RWPE2 (cell line): ENCODE results near the gene RAP1GDS1.

Experiments used
- ATAC-seq: fragments of 200-7000 bp; cut with Tn5 transposase; 3 replicates; pipeline ENCODE4 v1.9.1; 2021; ENCODE audit warnings: low read depth
- DNase-seq: peaks from one replicate; pipeline ENCODE4 v3.0.0-alpha.2; 2020; ENCODE audit warnings: low spot score
- H3K27ac ChIP-seq: fragments of 450-650 bp; 2 replicates; pipeline ENCODE4 v1.5.1; 2017; ENCODE audit warnings: mild to moderate bottlenecking; ENCODE audit not compliant: poor library complexity, severe bottlenecking
- H3K27me3 ChIP-seq: fragments of 250-450 bp; sonication (Bioruptor Pico); 2 replicates; pipeline ENCODE4 v1.5.1; 2021; ENCODE audit warnings: mild to moderate bottlenecking, moderate library complexity; ENCODE audit not compliant: insufficient read depth, poor library complexity, severe bottlenecking
- H3K36me3 ChIP-seq: fragments of 250-450 bp; sonication (Bioruptor Pico); 2 replicates; pipeline ENCODE4 v1.5.1; 2020; ENCODE audit warnings: low read depth, mild to moderate bottlenecking, moderate library complexity
- H3K4me1 ChIP-seq: fragments of 250-450 bp; sonication (Bioruptor Pico); 2 replicates; pipeline ENCODE4 v1.5.1; 2021; ENCODE audit warnings: mild to moderate bottlenecking, moderate library complexity; ENCODE audit not compliant: insufficient read depth, poor library complexity, severe bottlenecking
- H3K4me3 ChIP-seq: fragments of 250-450 bp; sonication (Bioruptor Pico); 2 replicates; pipeline ENCODE4 v1.5.1; 2021; ENCODE audit warnings: mild to moderate bottlenecking, moderate library complexity; ENCODE audit not compliant: severe bottlenecking
- H3K9me3 ChIP-seq: fragments of 250-450 bp; sonication (Bioruptor Pico); 2 replicates; pipeline ENCODE4 v1.5.1; 2021; ENCODE audit warnings: mild to moderate bottlenecking, moderate library complexity; ENCODE audit not compliant: severe bottlenecking
- CTCF ChIP-seq: fragments of 450-650 bp; IDR thresholded peaks from one replicate; pipeline ENCODE4 v1.5.1; 2017; ENCODE audit warnings: mild to moderate bottlenecking, moderate library complexity; ENCODE audit not compliant: poor library complexity, severe bottlenecking

The RAP1GDS1 gene

GRCh38 chr4:98249831-98250230, 11.4 kb upstream of the RAP1GDS1 start:
- Histone ChIP-seq H3K36me3 (no peaks in the 10 kb centered on the region), H3K9me3 (no peaks in the 10 kb centered on the region), H3K4me3 (no peak overlapping the region), H3K27ac (no peak overlapping the region), H3K4me1 (no peaks in the 10 kb centered on the region), H3K27me3 (no peaks in the 10 kb centered on the region)
- DNase-seq (no peak), ATAC-seq (no peak)
- TF ChIP-seq CTCF = no peak

GRCh38 chr4:98253499-98253898, 7.7 kb upstream of the RAP1GDS1 start:
- H3K4me1 ChIP-seq = no peaks in the 10 kb centered on the region
- no peaks in the 10 kb centered on the region for H3K27me3 ChIP-seq
- DNase-seq (no peak), ATAC-seq (no peak)
- no peak overlapping the region for H3K27ac ChIP-seq
- no peak overlapping the region for H3K4me3 ChIP-seq
- TF ChIP-seq CTCF = no peak
- no peaks in the 10 kb centered on the region for H3K9me3 ChIP-seq
- H3K36me3 ChIP-seq = no peaks in the 10 kb centered on the region

GRCh38 chr4:98260047-98260578, 1.1 kb upstream of the RAP1GDS1 start:
- no peak for TF ChIP-seq CTCF
- Histone ChIP-seq H3K27me3 (no peaks in the 10 kb centered on the region), H3K9me3 (no peaks in the 10 kb centered on the region), H3K4me3 (peak overlapping the region; percentile 82), H3K4me1 (peaks cover 17% of the 10 kb centered on the region), H3K27ac (peak overlapping the region; percentile 81), H3K36me3 (peaks cover 8% of the 10 kb centered on the region; the same call in 1 of the 2 replicates)
- DNase-seq = peak; percentile 54
- ATAC-seq = peak; percentile 30

- Histone ChIP-seq H3K4me3 (peak overlapping the region; percentile 82), H3K27ac (peak overlapping the region; percentile 81), H3K27me3 (no peaks in the 10 kb centered on the region), H3K4me1 (peaks cover 17% of the 10 kb centered on the region), H3K36me3 (peaks cover 8% of the 10 kb centered on the region; the same call in 1 of the 2 replicates), H3K9me3 (no peaks in the 10 kb centered on the region)
- peak; percentile 48 for ATAC-seq
- peak; percentile 71 for DNase-seq
- no peak for TF ChIP-seq CTCF
Observed at GRCh38 chr4:98261405-98262291, 464 bp downstream of the RAP1GDS1 start.
